Left ventricle myocardium inferior (tissue), 1 donor: ENCODE data around the gene FBH1. TPM values are rescaled to one million over a fixed set of nuclear protein-coding genes. Genes with fewer than 3 reads are reported as not detected.
"Not testable (repeated sequence)": the region's sequence is repeated elsewhere in the genome, so short reads cannot be mapped to it uniquely, and the experiment has no call there.

Experiments used
- DNase-seq: peaks from one replicate; pipeline ENCODE4 v3.0.0-alpha.2; 2020
- H3K27ac ChIP-seq: fragments of 200-600 bp; replicated peaks from 2 replicates; pipeline ENCODE4 v1.8.0; 2021
- H3K27me3 ChIP-seq: fragments of 200-600 bp; 2 replicates; pipeline ENCODE4 v1.8.0; 2021; ENCODE audit warnings: low read depth
- H3K36me3 ChIP-seq: fragments of 200-600 bp; 2 replicates; pipeline ENCODE4 v1.8.0; 2021
- H3K4me1 ChIP-seq: fragments of 200-600 bp; 2 replicates; pipeline ENCODE4 v1.8.0; 2021
- H3K4me3 ChIP-seq: fragments of 200-600 bp; 2 replicates; pipeline ENCODE4 v1.8.0; 2021; ENCODE audit warnings: mild to moderate bottlenecking, moderate library complexity
- H3K9me3 ChIP-seq: fragments of 200-600 bp; replicated peaks from 2 replicates; pipeline ENCODE4 v1.8.0; 2021
- CTCF ChIP-seq: fragments of 200-600 bp; IDR thresholded peaks from 2 replicates; pipeline ENCODE4 v1.8.0; 2021; ENCODE audit warnings: antibody characterized with exemption, mild to moderate bottlenecking, borderline replicate concordance
- intact Hi-C: fragments of 100-400 bp; cut with micrococcal nuclease; formaldehyde crosslinking; loops from one replicate; pipeline ENCODE4 v1.11.0; 2022
- total RNA-seq: library from RNA; stranded (reverse); fragmentation: NEBNext Ultra II Directional; extraction: Animal tissue kit (Norgen Biotek cat#: 25700); gene quantifications from one replicate; pipeline ENCODE4 v1.2.1, GENCODE V29; 2021
- donor health status: DM: no; HTN: yes; CAD: no; lungs with severe emphysema.

The FBH1 gene
- total RNA-seq, 1 donor from 2014 or later: 75.5 TPM

DNA sequence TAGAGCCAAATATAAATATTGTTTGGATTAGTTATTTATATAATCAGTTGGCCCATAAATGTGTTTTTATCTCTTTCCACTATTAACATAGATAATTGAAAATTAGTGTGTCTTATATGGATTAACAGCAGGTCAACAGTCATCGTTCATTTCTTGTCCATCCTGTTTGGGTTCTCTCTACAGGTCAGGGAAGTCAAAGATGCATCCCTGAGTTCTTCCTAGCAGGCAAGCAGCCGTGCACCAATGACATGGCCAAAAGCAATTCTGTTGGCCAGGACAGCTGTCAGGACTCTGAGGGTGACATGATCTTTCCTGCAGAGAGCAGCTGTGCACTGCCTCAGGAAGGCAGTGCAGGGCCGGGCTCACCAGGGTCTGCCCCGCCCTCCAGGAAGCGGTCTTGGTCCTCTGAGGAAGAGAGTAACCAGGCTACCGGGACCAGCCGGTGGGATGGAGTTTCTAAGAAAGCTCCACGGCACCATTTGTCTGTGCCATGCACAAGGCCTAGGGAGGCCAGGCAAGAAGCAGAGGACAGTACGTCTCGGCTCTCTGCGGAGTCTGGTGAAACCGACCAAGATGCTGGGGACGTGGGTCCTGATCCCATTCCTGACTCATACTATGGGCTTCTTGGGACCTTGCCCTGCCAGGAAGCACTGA lies 15.9 kb downstream of the FBH1 start:
- no peaks in the 10 kb centered on the region for H3K27me3 ChIP-seq
- peak overlapping the region; percentile 26 for H3K4me3 ChIP-seq
- H3K9me3 ChIP-seq: no peaks in the 10 kb centered on the region
- peak; percentile 14 for TF ChIP-seq CTCF
- peak overlapping the region; percentile 69 for H3K27ac ChIP-seq
- peaks cover 52% of the 10 kb centered on the region for H3K36me3 ChIP-seq
- intact Hi-C loops: no loop called here
- H3K4me1 ChIP-seq: peaks cover 51% of the 10 kb centered on the region
- peak; percentile 54 for DNase-seq

GRCh38 chr10:5906651-5907050 lies 16.6 kb downstream of the FBH1 start:
- Histone ChIP-seq H3K27ac (peak overlapping the region; percentile 69), H3K4me3 (peak overlapping the region; percentile 26), H3K27me3 (no peaks in the 10 kb centered on the region), H3K36me3 (peaks cover 58% of the 10 kb centered on the region), H3K9me3 (no peaks in the 10 kb centered on the region), H3K4me1 (peaks cover 54% of the 10 kb centered on the region)
- no peak for DNase-seq
- no peak for TF ChIP-seq CTCF
- intact Hi-C loops: no loop called here

GRCh38 chr10:5908676-5909075 lies 18.6 kb downstream of the FBH1 start:
- intact Hi-C loops, H3K27ac ChIP-seq, H3K4me3 ChIP-seq, H3K9me3 ChIP-seq, DNase-seq, H3K27me3 ChIP-seq: not testable (repeated sequence)
- Histone ChIP-seq H3K4me1 (peaks cover 42% of the 10 kb centered on the region), H3K36me3 (peaks cover 79% of the 10 kb centered on the region)

DNA sequence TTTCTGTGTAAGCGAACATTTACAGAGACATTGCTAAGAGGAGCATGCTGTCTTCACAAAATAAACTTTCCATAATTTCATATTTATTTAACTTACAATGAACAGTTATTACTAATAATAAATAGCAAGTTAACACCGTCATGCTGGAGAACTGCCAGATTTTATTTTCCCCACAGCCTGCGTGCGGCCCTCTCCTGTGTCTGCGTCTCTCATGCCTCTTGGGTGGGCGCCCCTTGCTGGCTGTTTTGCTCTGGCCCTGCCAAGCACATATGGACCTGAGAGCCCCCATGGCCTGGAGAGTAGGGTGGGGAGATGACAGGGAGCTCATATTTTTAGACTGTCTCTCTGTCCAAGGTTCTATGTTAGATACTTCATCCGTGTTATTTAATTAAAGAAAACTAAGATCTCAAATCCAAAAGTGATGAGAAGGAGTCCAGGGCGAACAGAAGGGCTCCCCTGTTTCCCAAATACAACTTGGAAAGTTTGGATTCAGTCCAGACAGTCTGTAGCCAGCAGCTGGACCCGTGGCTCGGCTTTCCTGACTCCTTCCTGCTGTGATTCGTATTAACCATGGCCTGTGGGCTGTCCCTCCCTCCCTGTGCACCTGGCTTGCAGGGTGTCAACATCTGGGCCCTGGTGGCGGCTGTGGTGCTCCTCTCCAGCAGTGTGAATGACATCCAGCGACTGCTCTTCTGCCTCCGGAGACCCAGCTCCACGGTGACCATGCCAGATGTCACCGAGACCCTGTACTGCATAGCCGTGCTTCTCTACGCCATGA lies 20.5 kb downstream of the FBH1 start:
- Histone ChIP-seq H3K27me3 (no peaks in the 10 kb centered on the region), H3K27ac (peak overlapping the region; percentile 34), H3K4me3 (no peak overlapping the region), H3K36me3 (peaks cover 93% of the 10 kb centered on the region), H3K9me3 (no peaks in the 10 kb centered on the region), H3K4me1 (peaks cover 26% of the 10 kb centered on the region)
- DNase-seq: peak; percentile 30
- intact Hi-C loops: no loop called here
- no peak for TF ChIP-seq CTCF

DNA sequence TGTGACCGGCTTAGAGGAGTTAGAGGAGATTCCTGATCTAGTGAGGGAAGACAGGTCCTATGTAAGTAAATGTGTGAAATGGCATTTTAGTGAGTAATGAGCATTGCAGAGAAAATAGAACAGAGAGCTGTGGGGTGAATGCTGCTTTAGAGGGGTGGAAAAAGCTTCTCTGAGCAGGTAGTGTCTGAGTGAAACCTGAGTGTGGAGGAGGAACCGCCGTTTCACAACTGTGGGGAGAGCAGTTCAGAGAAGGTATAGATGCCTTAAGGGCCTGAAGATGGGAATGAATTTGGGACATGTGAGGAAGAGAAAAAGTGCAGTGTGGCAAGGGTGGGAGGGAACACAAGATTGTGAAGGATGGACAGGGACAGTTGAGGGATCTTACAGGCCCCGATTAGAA lies 21.6 kb downstream of the FBH1 start:
- intact Hi-C loops: no loop called here
- Histone ChIP-seq H3K27ac (no peak overlapping the region), H3K36me3 (peaks cover 95% of the 10 kb centered on the region), H3K4me3 (no peak overlapping the region), H3K9me3 (no peaks in the 10 kb centered on the region), H3K27me3 (no peaks in the 10 kb centered on the region), H3K4me1 (peaks cover 14% of the 10 kb centered on the region)
- TF ChIP-seq CTCF: no peak
- no peak for DNase-seq

GRCh38 chr10:5913736-5914135 lies 23.7 kb downstream of the FBH1 start:
- no peaks in the 10 kb centered on the region for H3K27me3 ChIP-seq
- intact Hi-C loops: no loop called here
- H3K4me1 ChIP-seq: peaks cover 9% of the 10 kb centered on the region
- DNase-seq: no peak
- no peak overlapping the region for H3K4me3 ChIP-seq
- peaks cover 98% of the 10 kb centered on the region for H3K36me3 ChIP-seq
- no peak overlapping the region for H3K27ac ChIP-seq
- TF ChIP-seq CTCF: no peak
- H3K9me3 ChIP-seq: no peaks in the 10 kb centered on the region
